ENCODE measurements around the gene CTSO. TPM values are rescaled to one million over a fixed set of nuclear protein-coding genes. Genes with fewer than 3 reads are reported as not detected.

CTSO gene
- total RNA-seq, 1 experiment from 2014 or later, result 2.9 TPM

- Mint-ChIP-seq H3K9me3 (ENCODE audit: unreplicated experiment) (peaks cover 14% of the 10 kb centered on the region), H3K4me1 (ENCODE audit: low read depth, unreplicated experiment) (peaks cover 7% of the 10 kb centered on the region), H3K27ac (ENCODE audit: unreplicated experiment) (no peak overlapping the region), H3K27me3 (ENCODE audit: insufficient read depth, unreplicated experiment) (no peaks in the 10 kb centered on the region), H3K4me3 (ENCODE audit: unreplicated experiment) (no peak overlapping the region), H3K36me3 (ENCODE audit: insufficient read depth, unreplicated experiment) (no peaks in the 10 kb centered on the region)
- DNase-seq, result no peak
- no TSS peak for BruUV-seq (replicated peaks)
- Histone ChIP-seq H3K27me3 (replicated peaks; ENCODE audit: control insufficient read depth, insufficient read depth, low read length) (no peaks in the 10 kb centered on the region), H3K4me1 (peaks cover 19% of the 10 kb centered on the region), H3K4me3 (ENCODE audit: low read depth, low read length) (no peak overlapping the region), H3K9me3 (peaks cover 4% of the 10 kb centered on the region), H3K36me3 (ENCODE audit: control insufficient read depth, insufficient read depth, low read length) (no peaks in the 10 kb centered on the region)
- CTCF ChIA-PET, result no interaction called here
- POLR2A ChIA-PET, result no interaction called here
- intact Hi-C loops (cut with micrococcal nuclease; ENCODE audit: unreplicated experiment), result no loop called here
- no peak for TF ChIP-seq CTCF (IDR thresholded peaks at IDR 0.05; ENCODE audit: insufficient read depth in 1 of 2, low read depth in 1 of 2, low read length in 1 of 2, severe bottlenecking in 1 of 2, unreplicated experiment in 1 of 2)
These were observed 45.2 kb downstream of the CTSO start for GRCh38 chr4:155908187-155909139.

GRCh38 chr4:155907556-155907955 lies 46.1 kb downstream of the CTSO start:
- H3K9me3 Mint-ChIP-seq (ENCODE audit: unreplicated experiment), result peaks cover 6% of the 10 kb centered on the region
- intact Hi-C loops (cut with micrococcal nuclease; ENCODE audit: unreplicated experiment), result no loop called here
- peaks cover 7% of the 10 kb centered on the region for H3K4me1 Mint-ChIP-seq (ENCODE audit: low read depth, unreplicated experiment)
- DNase-seq, result no peak
- Histone ChIP-seq H3K4me3 (ENCODE audit: low read depth, low read length) (no peak overlapping the region), H3K9me3 (peaks cover 4% of the 10 kb centered on the region), H3K27me3 (replicated peaks; ENCODE audit: control insufficient read depth, insufficient read depth, low read length) (no peaks in the 10 kb centered on the region), H3K4me1 (peaks cover 22% of the 10 kb centered on the region), H3K36me3 (ENCODE audit: control insufficient read depth, insufficient read depth, low read length) (no peaks in the 10 kb centered on the region)
- BruUV-seq (replicated peaks), result no TSS peak
- no peak for TF ChIP-seq CTCF (IDR thresholded peaks at IDR 0.05; ENCODE audit: insufficient read depth in 1 of 2, low read depth in 1 of 2, low read length in 1 of 2, severe bottlenecking in 1 of 2, unreplicated experiment in 1 of 2)
- CTCF ChIA-PET, result no interaction called here
- POLR2A ChIA-PET, result no interaction called here
- no peaks in the 10 kb centered on the region for H3K27me3 Mint-ChIP-seq (ENCODE audit: insufficient read depth, unreplicated experiment)
- no peaks in the 10 kb centered on the region for H3K36me3 Mint-ChIP-seq (ENCODE audit: insufficient read depth, unreplicated experiment)
- no peak overlapping the region for H3K4me3 Mint-ChIP-seq (ENCODE audit: unreplicated experiment)
- H3K27ac Mint-ChIP-seq (ENCODE audit: unreplicated experiment), result no peak overlapping the region

- Histone ChIP-seq H3K9me3 (peaks cover 4% of the 10 kb centered on the region), H3K4me1 (peaks cover 22% of the 10 kb centered on the region), H3K27me3 (replicated peaks; ENCODE audit: control insufficient read depth, insufficient read depth, low read length) (no peaks in the 10 kb centered on the region), H3K36me3 (ENCODE audit: control insufficient read depth, insufficient read depth, low read length) (no peaks in the 10 kb centered on the region), H3K4me3 (ENCODE audit: low read depth, low read length) (no peak overlapping the region)
- no peak overlapping the region for H3K27ac Mint-ChIP-seq (ENCODE audit: unreplicated experiment)
- no peaks in the 10 kb centered on the region for H3K27me3 Mint-ChIP-seq (ENCODE audit: insufficient read depth, unreplicated experiment)
- H3K9me3 Mint-ChIP-seq (ENCODE audit: unreplicated experiment), result no peaks in the 10 kb centered on the region
- H3K4me1 Mint-ChIP-seq (ENCODE audit: low read depth, unreplicated experiment), result peaks cover 7% of the 10 kb centered on the region
- ChIA-PET CTCF (no interaction called here), POLR2A (no interaction called here)
- H3K4me3 Mint-ChIP-seq (ENCODE audit: unreplicated experiment), result no peak overlapping the region
- no peaks in the 10 kb centered on the region for H3K36me3 Mint-ChIP-seq (ENCODE audit: insufficient read depth, unreplicated experiment)
- no peak for DNase-seq
- TF ChIP-seq CTCF (IDR thresholded peaks at IDR 0.05; ENCODE audit: insufficient read depth in 1 of 2, low read depth in 1 of 2, low read length in 1 of 2, severe bottlenecking in 1 of 2, unreplicated experiment in 1 of 2), result no peak
- intact Hi-C loops (cut with micrococcal nuclease; ENCODE audit: unreplicated experiment), result no loop called here
- BruUV-seq (replicated peaks), result no TSS peak
These were observed 47.0 kb downstream of the CTSO start for GRCh38 chr4:155906554-155907247.

Data from Caco-2 (cell line).